HG02870 (cell line): ENCODE data around the gene PIGU.
"Not testable (repeated sequence)": the region's sequence is repeated elsewhere in the genome, so short reads cannot be mapped to it uniquely, and the experiment has no call there.

Experiments
- ATAC-seq: cut with Tn5 transposase; IDR thresholded peaks from one replicate; pipeline ENCODE4 v1.9.1; 2021; ENCODE audit warnings: mild to moderate bottlenecking, moderate library complexity; ENCODE audit not compliant: unreplicated experiment

PIGU gene

DNA sequence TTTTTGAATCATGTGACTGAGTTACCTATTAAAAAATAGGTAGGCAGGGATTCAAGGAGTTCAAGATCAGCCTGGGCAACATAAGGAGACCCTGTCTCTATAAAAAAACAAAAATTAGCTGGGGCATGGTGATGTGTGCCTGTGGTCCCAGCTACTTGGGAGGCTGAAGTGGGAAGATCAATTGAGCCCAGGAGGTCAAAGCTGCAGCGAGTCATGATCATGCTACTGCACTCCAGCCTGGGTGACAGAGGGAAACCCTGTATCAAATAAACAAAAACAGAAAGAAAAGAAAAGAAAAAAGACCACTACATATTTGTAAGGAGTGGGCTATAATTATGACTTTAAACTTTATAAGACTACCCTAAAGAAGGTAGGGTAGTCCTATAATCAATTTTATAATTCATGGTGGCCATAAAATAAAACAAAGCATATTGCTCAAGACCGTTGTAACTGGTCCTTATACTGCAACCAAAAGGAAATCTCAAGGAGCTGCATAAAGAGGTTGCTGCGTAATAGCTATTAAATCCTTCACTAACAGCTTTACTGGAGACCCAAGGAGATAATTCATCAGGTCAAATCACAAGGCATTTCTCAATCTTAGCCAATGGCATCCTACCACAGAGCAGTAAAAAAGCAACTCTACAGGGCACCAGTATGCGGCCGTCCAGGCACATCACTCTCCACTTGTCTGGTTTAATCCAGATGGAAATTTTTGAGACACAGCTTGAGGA, 13.5 kb downstream of the PIGU start:
- no peak for ATAC-seq

DNA sequence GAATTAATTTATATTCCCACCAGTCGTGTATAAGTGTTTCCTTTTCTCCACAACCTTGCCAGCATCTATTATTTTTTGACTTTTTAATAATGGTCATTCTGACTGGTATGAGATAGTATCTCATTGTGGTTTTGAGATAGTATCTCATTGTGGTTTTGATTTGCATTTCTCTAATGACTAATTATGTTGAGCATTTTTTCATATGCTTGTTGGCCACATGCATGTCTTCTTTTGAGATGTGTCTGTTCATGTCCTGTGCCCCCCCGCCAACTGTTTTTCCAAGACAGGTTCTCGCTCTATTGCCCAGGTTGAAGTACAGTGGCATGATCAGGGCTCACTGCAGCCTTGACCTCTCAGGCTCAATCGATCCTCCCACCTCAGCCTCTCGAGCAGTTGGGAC, 15.1 kb downstream of the PIGU start:
- ATAC-seq, result not testable (repeated sequence)

DNA sequence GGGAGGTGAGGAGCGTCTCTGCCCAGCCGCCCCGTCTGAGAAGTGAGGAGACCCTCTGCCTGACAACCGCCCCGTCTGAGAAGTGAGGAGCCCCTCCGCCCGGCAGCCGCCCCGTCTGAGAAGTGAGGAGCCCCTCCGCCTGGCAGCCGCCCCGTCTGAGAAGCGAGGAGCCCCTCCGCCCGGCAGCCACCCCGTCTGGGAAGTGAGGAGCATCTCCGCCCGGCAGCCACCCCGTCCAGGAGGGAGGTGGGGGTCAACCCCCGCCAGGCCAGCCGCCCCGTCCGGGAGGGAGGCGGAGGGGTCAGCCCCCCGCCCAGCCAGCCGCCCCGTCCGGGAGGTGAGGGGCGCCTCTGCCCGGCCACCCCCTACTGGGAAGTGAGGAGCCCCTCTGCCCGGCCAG, 18.2 kb downstream of the PIGU start:
- ATAC-seq, result not testable (repeated sequence)

DNA sequence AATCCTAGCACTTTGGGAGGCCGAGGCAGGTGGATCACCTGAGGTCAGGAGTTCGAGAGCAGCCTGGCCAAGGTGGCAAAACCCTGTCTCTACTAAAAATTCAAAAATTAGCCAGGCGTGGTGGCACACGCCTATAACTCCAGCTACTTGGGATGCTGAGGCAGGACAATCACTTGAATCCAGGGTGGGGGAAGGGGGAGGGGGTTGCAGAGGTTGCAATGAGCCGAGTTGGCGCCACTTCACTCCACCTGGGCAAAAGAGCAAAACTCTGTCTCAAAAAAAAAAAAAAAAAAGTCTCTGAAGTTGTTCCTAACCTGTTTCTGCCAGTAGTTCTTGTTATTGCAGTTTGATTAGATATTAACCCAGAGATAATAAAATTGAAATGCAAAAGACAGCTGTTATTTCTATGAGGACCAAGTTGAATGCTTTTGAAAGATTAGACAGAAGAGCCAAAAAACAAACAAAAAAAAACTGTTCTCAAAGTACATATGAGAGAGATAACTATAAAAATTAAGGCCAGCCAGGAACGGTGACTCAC, 22.6 kb downstream of the PIGU start:
- ATAC-seq, result no peak

DNA sequence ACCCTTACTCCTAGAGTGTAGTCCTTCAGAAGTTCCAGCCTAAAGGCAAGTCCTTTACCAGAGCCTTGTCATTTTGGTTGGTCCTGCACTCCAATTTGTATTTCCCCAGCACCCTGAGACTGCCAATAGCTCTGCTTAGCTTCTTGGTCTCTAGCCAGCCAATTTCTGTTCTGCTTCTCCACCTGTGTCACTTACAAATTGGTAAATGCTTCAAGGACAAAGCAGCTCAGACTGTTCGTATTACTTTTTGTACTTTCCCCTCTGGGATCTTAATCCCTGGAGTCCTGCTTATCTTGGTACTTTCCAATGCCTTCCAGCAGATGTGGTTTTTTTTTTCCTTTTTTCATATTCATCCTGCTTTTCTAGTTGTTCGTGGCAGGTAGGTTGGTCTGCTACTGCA, 25.7 kb downstream of the PIGU start:
- no peak for ATAC-seq

DNA sequence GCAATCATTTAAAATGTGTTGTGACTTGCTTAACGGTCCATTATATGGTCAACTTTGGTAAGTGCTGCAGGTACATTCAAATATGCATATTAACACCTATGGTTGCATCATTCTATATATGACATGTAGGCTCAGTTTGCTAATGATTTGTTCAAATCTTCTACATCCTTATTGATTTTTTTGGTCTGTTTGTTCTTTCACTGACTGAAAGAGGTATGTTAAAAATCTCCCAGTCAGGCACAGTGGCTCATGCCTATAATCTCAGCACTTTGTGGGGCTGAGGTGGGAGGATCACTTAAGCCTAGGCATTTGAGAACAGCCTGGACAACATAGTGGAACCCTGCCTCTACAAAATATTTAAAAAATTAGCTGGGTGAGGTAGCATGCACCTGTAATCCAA, 29.2 kb downstream of the PIGU start:
- no peak for ATAC-seq

DNA sequence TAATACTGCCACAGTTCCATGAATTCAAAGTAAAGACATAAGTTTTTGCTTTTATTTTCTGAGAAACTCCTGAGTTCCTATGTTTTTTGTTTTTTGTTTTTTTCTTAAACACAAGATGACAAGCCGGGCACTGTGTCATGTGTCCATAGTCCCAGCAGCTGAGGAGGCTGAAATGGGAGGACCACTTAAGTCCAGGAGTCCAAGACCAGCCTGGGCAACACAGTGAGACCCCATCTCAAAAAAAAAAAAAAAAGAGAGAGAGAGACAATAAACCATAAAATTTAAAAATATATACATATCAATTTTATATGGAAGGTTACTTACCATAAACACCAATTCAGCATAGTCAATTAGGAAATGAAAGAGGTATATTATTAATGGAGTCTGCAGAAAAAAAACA, 31.9 kb downstream of the PIGU start:
- no peak for ATAC-seq

DNA sequence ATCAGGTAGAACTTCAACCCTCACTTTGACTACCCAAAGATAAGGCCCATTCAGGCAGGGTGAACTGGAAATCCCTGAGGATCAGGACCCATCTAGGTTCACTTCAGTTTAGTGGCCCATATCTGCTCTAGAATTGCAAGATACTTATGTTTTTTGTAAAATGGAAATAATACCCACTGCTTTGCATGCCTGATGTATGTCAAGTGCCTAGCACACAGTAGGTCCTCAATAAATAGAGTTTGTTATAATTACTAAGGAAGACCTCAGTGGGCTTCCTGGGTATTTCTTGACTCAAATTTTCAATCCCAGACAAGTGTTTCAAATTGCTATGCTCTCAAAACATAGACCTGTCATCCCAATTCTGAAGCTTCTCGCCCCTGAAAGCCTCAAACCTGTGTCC, 32.5 kb downstream of the PIGU start:
- ATAC-seq, result no peak

DNA sequence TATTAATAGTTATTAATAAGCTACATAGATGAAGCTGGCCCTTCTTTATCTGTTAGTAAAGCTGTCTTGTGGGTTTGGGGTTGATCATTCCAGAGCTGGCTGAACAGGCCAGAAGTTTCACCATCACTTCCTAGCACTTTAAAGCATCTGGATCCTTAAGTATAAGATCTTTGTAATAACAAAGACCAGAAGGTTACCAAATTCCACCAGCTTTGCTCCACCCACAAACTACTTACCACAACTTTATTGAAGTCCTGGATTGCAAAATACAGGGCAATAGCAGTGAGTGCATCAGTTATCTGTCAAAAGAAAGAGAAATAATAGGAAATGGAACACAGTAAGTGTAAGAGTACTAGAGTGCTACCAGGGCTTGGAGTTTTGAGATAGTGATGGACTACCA, 33.0 kb downstream of the PIGU start:
- ATAC-seq, result no peak

DNA sequence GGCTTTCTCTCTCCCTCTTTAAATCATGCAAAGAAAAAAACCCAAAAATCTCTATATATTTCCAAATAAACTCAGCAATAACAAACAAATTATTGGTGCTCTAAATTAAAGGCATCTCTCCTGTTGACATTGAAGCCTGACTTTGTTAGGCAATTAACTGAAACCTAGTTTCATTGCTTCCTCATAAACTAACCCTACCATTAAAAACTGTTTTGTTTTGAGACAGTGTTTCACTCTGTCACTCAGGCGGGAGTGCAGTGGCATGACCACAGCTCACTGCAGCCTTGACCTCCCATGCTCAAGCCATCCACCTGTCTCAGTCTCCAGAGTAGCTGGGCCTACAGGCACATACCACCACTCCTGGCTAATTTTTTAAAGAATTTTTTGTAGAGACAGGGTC, 34.9 kb downstream of the PIGU start:
- no peak for ATAC-seq

DNA sequence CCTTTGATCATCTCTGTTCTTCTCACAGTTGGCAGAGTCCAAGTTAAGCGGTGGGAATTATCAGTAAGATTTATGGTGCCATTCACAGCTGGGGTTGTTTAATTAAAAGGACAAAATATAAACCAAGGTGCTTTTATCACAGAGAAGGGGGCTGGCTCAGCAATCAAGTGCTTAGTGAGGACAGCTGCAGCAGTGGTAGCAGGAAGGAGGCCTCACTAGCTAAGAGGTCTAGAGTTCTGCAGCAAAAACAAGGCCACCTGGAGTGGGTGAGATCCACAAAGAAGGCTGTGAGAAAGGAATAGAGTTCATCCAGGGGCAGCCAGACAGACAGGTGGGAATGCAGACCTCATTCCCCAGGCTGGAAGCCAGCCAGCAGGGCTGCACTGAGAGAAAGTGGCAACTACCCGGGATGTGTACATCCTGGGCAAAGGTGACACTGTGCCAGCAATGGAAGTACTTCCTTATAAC, 37.1 kb downstream of the PIGU start:
- ATAC-seq, result no peak

DNA sequence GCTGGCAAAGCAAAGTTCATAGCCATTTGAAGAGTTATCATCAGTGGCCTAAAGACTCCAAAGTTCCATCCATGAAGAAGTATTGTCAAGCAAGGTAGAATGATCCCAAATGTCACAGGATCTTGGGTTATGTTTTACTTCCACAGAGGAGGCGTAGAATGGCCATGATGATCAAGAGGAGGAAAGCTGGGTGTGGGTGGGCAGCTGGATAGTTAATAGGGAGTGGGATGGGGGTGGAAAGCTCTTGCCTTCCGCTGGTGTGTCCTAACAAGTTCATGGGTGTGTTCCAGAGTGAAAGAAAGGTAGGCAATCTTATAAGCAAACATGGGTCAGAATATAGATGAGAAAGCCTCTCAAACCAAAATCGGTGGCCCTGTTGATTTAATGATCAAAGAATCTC, 38.4 kb downstream of the PIGU start:
- no peak for ATAC-seq

DNA sequence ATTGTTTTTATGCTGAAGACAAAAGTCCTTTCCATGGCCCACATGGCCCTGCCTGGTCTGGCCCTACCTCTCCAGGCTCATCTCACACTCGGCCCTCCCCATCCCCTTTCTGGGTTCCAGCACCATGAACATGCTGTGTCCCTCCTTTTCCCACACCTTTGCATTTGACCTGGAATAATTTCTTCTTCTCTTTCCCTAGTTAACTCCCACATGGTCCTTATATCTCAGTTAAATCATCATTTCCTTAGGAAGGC, 38.9 kb downstream of the PIGU start:
- no peak for ATAC-seq

DNA sequence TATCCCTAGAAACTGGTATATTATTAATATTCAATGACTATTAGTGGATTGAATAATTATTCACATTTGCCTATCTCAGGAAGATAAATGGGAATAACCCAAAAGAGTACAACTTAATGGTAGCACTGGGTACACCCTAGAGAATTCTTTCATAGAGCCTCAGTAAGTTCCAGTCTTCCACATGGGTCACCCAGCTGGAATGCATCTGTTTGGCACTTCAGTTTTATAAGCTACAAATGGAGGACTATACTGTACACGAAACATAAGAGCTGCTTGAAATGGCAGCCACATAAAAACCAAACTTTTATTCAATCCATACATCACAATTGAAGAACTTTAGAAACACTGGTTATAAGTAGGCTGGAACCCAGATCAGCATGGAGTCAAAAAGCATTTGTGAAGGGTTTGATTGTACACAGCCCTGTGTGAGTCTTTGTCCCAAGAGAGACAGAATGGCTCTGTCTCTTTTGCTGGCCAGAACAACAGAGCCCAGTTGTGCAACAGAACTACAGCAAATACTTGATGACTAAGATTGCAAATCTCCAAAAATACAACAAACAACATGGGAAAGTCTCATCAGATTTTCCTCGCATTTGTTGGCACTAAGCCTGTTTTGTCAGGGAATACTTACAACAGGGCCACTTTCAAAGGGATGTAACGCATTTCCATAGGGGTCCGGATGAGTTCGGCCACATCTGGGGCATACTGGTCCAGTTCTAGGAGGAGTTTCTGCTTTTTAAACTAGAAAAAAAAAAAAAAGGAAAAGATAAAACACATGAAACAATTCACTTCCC, 39.5 kb downstream of the PIGU start:
- no peak for ATAC-seq

DNA sequence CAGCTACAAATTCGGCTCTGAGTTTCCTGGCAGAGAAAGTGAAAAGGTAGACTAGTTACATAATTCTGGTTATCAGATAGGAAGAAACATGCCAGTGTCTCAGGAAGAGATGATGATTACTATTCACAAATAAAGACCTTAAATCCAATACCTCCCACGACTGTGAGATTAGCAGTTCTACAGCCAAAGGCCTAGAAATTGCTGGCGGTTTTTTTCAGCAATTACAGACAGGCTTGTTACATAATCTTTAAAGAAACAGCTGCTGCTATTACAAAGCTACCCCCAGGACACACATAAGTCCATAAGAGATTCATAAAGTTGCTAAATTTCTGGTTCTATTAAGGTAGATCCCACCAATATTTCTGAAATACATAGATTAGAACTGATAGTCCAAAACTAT, 40.2 kb downstream of the PIGU start:
- no peak for ATAC-seq

DNA sequence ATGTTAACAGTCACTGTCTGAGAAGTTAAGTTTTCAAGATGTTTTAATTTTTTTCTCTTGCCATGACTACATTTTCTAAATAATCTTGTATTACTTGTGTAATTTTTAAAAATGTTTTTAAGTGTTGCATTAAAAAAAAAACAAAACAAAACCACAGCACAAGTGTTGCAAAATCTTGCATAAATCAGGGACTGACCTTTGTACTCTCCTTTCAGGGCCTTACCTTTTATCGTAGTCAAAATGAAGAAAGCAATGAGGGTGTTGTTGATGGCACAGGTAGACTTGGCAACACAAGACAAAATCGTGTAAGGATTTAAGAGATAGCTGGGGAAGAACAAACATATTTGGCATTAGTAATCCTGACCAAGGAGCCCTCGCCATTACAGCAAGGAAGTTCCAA, 42.5 kb downstream of the PIGU start:
- no peak for ATAC-seq

DNA sequence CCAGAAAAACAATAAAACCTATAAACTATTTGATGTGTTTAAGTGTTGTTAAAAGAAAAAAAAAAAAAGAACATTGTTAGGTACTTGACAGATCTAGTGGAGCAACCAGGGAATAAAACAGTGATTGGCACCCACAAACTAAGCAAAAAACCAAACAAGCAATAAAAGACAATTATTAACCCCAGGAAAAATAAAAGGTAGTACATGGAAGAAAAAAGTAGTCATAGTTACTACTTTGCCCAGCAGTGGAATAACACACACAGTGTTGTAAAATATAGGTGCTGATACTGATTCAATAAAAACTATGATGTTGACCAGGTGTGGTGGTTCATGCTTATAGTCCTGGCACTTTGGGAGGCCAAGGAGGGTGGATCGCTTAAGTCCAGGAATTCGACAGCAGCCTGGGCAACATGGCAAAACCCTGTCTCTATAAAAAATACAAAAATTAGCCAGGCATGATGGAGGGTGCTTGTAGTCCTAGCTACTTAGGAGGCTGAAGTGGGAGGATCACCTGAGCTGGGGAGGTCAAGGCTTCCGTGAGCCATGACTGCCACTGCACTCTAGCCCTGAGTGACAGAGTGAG, 43.9 kb downstream of the PIGU start:
- ATAC-seq, result no peak

DNA sequence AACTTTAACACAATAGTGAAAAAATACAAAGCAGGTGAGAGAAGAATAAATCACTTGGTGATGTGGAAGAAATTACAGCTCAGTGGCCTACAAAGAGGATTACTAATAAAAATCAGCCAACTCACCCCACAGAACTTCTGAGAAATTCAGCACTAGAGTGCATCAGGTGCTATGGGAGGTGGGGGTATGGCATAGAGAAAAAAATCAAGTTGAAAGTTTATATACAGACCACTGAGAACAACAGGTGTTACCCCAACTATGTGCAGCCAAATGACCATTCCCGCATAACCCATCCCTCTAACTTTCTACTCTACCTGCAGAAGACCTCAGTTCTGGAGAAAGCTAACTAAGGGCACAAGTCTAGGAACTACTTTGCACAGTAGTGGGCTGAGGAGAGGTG, 47.0 kb downstream of the PIGU start:
- no peak for ATAC-seq

DNA sequence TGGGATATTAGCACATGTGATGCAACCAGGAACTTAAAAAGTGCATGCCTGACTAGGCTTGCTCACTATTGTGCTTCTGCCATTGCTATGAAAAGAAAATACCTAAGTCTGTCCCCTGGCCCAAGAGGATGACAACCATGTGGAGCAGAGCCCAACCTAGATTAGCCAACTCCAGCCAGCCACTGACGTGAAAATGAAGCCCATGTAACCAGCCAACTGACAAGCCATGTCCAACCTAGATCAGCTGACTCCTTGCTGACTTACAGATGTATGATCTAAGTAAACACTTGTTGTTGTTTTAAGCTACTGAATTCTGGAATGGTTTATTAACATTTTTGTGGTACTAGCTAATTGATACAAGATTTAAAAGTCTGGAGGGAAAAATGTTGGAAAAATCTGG, 47.5 kb downstream of the PIGU start:
- no peak for ATAC-seq

DNA sequence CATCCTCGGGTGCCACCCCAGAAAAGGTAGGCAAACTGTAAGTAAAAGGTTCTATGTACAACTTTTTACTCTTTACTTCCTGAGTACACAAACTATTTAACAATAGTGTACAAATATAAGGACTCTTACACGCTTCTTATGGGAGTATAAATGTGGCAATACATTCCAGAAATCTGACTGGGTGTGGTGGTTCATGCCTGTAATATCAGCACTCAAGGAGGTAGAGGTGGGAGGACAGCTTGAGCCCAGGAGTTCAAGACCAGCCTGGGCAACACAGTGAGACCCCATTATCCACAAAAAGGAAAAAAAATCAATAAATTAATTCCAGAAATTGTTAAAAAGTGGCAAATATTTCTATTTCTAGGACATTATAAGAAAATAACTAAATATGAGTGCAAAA, 48.9 kb downstream of the PIGU start:
- no peak for ATAC-seq

DNA sequence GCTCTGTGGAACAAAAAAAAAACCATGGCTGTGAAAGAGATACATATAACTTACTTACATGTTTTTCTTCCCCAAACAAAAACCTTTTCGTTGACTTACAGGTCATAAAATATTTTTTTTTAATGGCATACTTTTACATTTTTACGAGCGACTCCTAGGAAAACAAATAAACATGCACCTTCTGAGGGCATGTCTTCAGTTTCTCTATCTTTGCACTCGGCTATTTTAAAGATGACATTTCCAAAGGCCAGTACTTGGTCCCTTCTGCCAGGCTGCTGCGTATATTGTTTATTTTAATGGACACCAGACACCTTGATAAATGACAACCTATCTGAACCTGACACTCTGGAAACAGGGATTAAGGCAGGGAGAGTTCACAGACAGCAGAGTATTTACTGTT, 49.4 kb downstream of the PIGU start:
- ATAC-seq, result no peak

DNA sequence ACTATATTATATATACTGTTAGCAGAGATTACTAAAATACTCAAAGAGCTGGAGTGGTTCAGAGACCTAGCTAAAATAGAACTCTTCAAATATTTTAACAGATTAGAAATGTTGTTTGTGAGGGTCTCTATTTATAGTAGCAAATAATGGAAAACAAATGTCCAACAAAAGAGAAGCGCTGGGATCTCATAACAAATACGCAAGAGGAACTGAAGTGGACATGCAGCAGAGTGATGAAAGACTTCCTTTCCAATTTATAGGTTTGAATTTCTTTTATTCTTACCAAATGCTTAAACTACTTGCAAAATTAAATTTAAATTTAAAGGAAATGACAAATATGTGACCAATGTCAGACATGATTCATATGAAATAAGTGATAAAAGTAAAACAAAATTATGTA, 49.9 kb downstream of the PIGU start:
- no peak for ATAC-seq
